ENCODE results near the gene FADS1.

Gene FADS1
- total RNA-seq, result 2.3 to 11.5 reads per million in 2 donors

GRCh38 chr11:61816736-61817455, at the start of gene FADS1:
Gene FADS1 (minus strand): TSS chr11:61817003. CDS start chr11:61816929, 74 bp downstream.
- peak; percentile 44 to 93 (median 58) for DNase-seq

GRCh38 chr11:61866231-61866957, 49.6 kb upstream of the FADS1 start:
- no peak for DNase-seq

GRCh38 chr11:61864814-61865775, 48.3 kb upstream of the FADS1 start:
- DNase-seq, result no peak

- no peak for DNase-seq
Measured at GRCh38 chr11:61863548-61864081, 46.8 kb upstream of the FADS1 start.

GRCh38 chr11:61862714-61863547, 46.1 kb upstream of the FADS1 start:
- no peak for DNase-seq

- no peak for DNase-seq
Measured at GRCh38 chr11:61861634-61862033, 44.8 kb upstream of the FADS1 start.

GRCh38 chr11:61860054-61860903, 43.5 kb upstream of the FADS1 start:
- DNase-seq, result no peak

- no peak for DNase-seq
Measured at GRCh38 chr11:61855939-61856680, 39.3 kb upstream of the FADS1 start.

GRCh38 chr11:61854966-61855714, 38.3 kb upstream of the FADS1 start:
- no peak for DNase-seq

- no peak for DNase-seq
Measured at GRCh38 chr11:61854206-61854895, 37.5 kb upstream of the FADS1 start.

GRCh38 chr11:61853698-61854169, 36.9 kb upstream of the FADS1 start:
- no peak for DNase-seq

GRCh38 chr11:61851900-61852295, 35.1 kb upstream of the FADS1 start:
- no peak for DNase-seq

GRCh38 chr11:61851113-61851899, 34.5 kb upstream of the FADS1 start:
- no peak for DNase-seq

GRCh38 chr11:61850687-61851086, 33.9 kb upstream of the FADS1 start:
- no peak for DNase-seq

GRCh38 chr11:61848631-61849030, 31.8 kb upstream of the FADS1 start:
- no peak for DNase-seq

GRCh38 chr11:61847914-61848581, 31.2 kb upstream of the FADS1 start:
- DNase-seq, result no peak

All from T-helper 2 cell (primary cell).